ENCODE data around the gene DHX57. TPM values are rescaled to one million over a fixed set of nuclear protein-coding genes. Genes with fewer than 3 reads are reported as not detected.

The DHX57 gene
- total RNA-seq, 1 donor from 2014 or later: 11.0 TPM

DNA sequence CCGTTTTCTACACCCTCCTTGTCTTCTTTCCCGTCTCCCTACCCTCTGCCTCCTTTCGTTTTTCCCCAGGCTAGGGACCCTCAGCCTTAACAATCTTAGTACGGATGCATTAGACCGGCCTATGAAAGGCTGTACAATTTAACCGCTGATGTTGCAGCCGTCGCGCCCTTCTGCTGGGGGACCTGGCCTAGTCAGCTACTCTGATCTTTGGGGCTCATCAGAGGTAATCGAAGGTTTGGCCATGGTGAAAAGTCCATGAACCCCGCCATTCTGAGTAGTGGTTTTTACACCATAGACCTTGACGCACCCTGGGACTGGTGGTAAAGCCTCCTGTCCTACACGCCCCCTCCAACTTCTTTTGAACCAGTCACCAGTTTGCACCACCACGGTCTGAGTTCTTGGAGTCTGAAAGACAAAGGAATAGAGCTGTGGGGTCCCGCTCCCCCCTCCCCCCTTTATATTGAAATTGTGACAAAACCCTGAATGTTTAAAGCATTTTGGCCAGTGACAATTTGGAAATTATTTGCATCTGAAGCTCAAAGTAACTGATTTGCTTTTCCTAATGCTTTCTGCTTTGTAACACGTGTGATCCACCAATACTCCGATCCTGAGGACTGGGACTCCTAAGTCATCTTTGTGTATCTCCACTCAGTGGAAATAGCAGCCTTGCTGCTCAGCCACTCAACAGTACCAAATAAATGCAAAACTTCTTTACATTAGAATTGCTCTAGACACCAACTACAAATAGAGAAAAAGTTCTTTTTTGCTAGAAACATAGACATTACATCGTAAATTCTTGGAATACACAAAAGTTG, 123.9 kb downstream of the DHX57 start:
- no peak for DNase-seq (ENCODE audit: low read depth)

GRCh38 chr2:38750891-38751595, 124.7 kb downstream of the DHX57 start, which contains the start of gene SRSF7:
SRSF7 (minus strand) TSS chr2:38751361; CDS start chr2:38751256, 105 bp downstream.
- peak; percentile 99 for DNase-seq (ENCODE audit: low read depth)

DNA sequence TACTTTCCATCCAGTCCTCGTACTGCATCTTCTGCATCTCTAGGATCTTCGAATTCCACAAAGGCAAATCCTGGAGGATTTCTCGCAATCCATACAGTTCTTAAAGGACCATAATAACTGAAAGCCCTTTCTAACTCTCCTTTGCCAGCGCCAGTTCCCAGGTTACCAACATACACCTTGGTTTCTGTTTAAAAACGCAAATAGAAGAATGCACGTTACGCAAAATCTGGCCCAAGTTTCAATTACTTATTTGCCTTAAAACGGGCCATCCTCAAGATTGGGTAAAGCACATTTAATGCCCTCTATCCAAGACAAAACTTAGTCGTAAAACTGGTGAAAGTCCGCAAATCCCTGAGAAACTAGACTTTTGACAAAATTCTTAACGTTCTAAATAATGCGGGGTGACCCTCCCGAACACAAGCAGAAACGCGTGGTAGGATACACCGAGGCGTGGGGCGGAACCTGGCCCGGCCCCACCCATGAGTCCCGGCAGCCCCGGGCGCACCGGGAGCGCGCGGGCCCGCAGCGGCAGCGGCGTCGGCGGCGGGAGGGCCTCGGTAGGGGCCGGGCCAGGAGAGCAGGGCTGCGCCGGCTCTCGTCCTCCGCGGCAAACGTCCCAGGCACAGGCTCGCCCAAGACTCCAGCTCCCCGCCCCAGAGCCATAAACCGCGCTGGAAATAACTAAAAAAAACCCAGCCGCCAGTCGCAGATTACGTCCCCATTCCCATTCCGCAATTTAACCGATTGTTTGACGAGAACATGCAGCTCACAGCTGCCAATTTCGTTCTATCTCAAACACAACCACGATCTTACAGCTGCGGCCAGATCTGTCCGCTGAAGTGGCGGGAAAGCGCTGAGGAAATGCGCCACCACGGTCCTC, 125.5 kb downstream of the DHX57 start:
- peak; percentile 53 for DNase-seq (ENCODE audit: low read depth)

DNA sequence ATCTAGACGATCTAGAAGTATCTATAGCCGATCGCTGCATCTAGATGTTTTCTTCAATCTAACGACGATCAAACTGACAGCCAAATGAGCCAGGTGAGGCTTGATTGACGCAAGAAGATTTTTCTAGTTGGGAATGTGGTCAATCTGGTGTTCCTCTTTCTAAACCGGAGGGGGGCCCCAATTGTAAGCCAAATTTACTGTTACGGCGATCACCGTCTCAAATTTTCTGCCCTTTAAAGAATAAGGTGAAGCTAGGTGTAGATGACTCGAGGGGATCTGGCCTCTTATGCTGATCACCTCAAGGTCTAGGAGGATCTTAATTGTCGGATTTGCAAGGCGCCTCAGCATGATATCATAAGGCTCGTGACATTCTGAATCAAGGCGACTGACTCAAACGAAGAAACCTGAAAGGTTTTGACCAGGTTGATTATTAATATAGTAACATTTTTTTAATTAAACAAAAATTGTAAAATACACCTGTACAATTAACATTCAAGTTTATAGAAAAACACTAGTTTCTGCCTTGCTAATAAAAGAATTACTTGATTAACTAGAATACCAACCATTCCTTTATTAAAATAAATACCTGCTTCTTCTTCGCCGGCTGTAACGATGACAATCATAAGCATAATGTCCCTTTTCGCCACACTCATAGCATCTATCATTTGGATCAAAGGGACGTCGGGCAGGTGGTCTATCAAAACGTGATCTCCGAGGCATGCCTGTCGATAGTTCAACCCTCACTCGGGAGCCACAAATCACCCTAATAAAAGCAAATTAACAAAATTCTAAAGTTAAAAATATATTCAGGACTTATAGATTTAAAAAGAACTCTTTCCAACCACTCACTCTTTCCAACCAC, 126.6 kb downstream of the DHX57 start:
- DNase-seq (ENCODE audit: low read depth): no peak

DNA sequence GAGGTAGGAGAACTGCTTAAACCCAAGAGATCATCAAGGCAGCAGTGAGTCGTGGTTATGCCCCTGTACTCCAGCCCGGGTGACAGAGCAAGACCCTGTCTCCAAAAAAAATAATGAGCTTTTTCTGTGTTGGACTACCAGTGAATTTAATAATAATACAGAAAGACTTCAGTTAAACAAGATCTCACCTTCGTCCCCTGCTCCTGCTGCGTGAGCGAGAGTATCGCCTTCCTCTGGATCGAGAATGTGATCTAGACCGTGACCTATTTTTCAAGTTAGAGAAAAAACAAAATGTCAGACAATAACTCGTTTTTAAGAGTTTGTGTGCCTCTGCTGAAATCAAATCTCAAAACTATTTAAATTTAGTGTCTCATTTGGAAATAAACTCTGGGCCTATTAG, 127.3 kb downstream of the DHX57 start:
- DNase-seq (ENCODE audit: low read depth): no peak

- DNase-seq (ENCODE audit: low read depth): no peak
These were observed 127.9 kb downstream of the DHX57 start for GRCh38 chr2:38747819-38748218.

Other genes starting within 250 kb of the DHX57 start
- gene GALM, start 209.8 kb downstream of the DHX57 start, total RNA-seq: 12.4 and 23.1 TPM in 2 replicates
- 68.9 and 75.2 TPM in 2 replicates for gene SRSF7, start 124.6 kb downstream of the DHX57 start, total RNA-seq
- gene GEMIN6, start 97.7 kb downstream of the DHX57 start, total RNA-seq: 7.9 and 8.2 TPM in 2 replicates
- gene MORN2, start within 50 bp of the DHX57 start, total RNA-seq: 20.6 and 21.7 TPM in 2 replicates
- gene ARHGEF33, start 13.9 kb upstream of the DHX57 start, total RNA-seq: 0.26 and 0.27 TPM in 2 replicates
- 22.4 and 23.7 TPM in 2 replicates for gene SOS1, start 245.1 kb upstream of the DHX57 start, total RNA-seq